Kidney tubule cell (primary cell): Measurements from ENCODE around the gene TYW1.
"Not testable (repeated sequence)": the region's sequence is repeated elsewhere in the genome, so short reads cannot be mapped to it uniquely, and the experiment has no call there.

Experiments used
- DNase-seq: peaks from one replicate; pipeline ENCODE4 v3.0.0-alpha.2; 2018; ENCODE audit warnings: low spot score

TYW1 gene

GRCh38 chr7:66995050-66995776 is 1.4 kb upstream of the TYW1 start, which contains the start of gene SBDS:
Gene SBDS (minus strand): TSS chr7:66995586. CDS start chr7:66995417, 169 bp downstream.
- peak; percentile 99 for DNase-seq

- DNase-seq: peak; percentile 35
These were observed 4.1 kb downstream of the TYW1 start for GRCh38 chr7:67000601-67001258.

GRCh38 chr7:67004145-67004544 is 7.5 kb downstream of the TYW1 start:
- not testable (repeated sequence) for DNase-seq

DNA sequence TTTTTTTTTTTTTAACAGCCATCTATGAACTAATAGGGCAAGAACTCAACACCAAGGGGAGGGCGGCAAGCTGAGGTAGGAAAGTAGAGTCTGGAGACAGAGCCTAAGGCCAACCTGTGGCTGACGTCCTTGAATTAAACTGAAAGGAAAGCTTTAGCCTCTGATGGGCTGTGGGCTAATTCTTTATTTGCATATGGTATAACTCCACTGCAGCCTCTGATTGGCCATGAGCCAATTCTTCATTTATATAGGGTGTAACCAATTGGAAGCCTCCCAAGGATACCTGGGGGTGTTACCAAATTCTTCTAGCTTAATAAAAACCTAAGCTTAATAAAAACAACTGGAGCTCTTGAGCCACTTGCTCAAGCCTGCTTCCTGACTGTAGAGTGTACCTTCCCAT is 10.3 kb downstream of the TYW1 start:
- DNase-seq: no peak

GRCh38 chr7:67008260-67008659 is 11.6 kb downstream of the TYW1 start:
- no peak for DNase-seq

DNA sequence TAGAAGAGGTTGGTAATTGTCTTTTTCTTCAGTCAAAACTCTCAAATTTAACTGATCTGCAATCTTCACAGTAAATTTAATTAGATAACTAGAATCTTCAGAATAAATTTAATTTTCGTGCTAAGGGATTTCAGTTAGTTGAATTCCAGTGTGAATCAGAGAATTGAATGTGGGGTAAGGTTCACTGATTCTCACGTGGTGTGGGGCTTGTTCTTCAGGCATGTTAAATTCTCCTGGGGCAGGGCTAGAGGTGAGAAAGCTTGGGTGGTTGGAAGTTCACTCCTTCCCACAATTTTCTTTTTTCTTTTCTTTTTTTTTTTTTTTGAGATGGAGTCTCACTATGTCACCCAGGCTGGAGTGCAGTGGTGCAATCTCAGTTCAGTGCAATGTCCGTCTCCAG is 13.0 kb downstream of the TYW1 start:
- peak; percentile 50 for DNase-seq

GRCh38 chr7:67014076-67014622 is 17.5 kb downstream of the TYW1 start:
- DNase-seq: not testable (repeated sequence)

DNA sequence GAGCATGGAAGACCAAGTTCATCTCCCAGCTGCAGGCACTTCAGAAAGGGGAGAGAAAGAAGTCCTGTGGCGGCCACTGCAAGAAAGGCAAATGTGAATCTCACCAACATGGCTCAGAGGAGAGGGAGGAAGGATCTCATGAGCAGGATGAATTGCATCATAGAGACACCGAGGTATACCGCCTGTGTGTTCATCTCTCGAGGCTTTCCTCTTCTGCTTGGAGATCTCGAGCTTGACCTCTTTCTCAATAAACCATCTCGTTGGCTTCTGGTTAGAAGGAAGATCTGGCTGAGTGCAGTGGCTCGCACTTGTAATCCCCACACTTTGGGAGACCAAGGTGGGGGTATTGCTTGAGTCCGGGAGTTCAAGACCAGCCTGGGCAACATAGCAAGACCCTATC is 21.3 kb downstream of the TYW1 start:
- not testable (repeated sequence) for DNase-seq

DNA sequence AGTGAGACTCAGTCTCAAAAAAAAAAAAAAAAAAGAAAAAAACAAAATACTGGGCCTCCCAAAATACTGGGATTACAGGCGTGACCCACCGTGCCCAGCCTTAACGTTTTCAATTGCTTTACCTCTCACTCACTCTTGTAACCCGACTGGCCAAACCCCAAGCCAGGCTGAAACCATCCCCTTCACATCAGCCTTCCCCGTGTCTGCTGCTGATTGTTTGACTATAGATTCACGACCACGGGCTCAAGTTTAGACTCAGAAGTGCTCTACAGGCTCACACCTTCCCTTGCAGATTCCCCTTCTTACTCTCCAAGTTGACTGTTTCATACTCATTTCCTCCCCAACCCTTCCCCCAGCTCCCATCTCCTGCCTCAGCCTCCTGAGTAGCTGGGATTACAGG is 22.3 kb downstream of the TYW1 start:
- no peak for DNase-seq

DNA sequence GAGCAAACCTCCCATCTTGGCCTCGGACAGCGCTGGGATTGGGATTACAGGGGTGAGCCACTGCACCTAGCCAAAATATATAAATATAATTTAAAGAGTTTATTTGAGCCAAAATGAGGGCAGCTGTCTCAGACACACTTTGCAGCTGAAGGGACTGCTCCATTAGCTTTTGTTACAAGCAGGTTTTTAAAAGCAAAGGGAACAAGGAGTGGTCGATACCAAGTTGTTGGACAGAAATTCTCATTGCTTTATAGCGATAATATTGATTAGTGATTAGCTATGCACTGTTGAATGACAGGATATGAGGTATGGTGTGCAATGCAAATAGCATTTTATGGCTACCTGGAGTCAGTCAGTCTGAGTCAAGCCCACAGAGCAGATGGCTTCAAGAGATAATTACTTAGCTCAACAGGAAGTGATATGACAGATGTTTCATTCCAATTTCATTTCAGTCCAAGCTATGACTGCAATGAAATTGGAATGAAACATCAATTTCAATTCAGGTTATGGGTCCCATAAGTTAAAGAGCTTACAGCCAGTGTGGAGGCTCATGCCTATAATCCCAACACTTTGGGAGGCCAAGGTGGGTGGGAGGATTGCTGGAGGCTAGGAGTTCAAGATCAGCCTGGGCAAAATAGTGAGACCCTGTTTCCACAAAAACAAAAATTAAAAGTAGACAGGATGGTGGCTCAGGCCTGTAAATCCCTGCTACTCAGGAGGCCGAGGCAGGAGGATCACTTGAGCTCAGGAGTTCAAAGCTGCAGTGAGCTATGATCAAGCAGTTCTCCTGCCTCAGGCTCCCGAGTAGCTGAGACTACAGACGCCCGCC is 23.1 kb downstream of the TYW1 start:
- DNase-seq: peak; percentile 52

DNA sequence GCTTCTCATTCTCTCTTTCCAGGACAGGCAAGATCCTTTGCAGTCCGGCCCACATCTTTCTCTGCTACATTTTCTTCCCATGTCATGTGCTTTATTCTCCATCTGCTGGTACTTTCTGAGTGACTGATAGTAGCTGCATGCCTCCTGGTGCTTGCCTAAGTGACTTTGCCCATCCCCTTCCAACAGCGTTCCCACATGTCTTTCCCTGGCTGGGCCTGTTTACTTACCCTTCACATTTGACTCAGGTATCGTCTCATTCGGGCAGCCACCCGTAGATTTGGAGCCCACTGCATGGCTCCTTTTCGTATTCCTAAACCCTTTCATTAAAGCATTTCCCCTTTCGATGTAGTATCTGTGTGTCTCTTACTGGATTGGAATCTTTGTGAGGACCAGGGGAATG is 24.6 kb downstream of the TYW1 start:
- no peak for DNase-seq

GRCh38 chr7:67022511-67022910 is 25.9 kb downstream of the TYW1 start:
- DNase-seq: no peak

DNA sequence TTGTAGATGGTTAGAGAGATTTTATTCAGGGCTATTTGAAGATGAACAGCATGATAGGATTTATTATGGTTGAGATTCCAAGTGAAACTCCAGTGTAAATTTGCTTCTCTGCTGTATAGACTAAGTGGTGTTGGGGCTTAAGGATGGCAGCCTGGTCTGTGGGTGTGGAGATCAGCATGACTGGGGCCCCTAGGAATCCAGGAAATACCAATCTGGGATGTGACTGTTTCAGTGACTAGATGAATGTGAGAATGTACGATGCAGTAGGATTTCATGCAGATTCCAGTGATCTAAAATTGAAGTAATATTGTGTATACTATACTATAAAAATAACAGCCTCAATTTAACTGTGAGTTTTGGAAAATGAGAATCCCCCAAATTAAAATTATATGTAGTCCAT is 28.8 kb downstream of the TYW1 start:
- peak; percentile 70 for DNase-seq

GRCh38 chr7:67031685-67032084 is 35.1 kb downstream of the TYW1 start:
- not testable (repeated sequence) for DNase-seq

GRCh38 chr7:67033251-67033650 is 36.6 kb downstream of the TYW1 start:
- DNase-seq: no peak

GRCh38 chr7:67036432-67037395 is 40.1 kb downstream of the TYW1 start:
- DNase-seq: not testable (repeated sequence)

GRCh38 chr7:67040832-67041231 is 44.2 kb downstream of the TYW1 start:
- DNase-seq: not testable (repeated sequence)

DNA sequence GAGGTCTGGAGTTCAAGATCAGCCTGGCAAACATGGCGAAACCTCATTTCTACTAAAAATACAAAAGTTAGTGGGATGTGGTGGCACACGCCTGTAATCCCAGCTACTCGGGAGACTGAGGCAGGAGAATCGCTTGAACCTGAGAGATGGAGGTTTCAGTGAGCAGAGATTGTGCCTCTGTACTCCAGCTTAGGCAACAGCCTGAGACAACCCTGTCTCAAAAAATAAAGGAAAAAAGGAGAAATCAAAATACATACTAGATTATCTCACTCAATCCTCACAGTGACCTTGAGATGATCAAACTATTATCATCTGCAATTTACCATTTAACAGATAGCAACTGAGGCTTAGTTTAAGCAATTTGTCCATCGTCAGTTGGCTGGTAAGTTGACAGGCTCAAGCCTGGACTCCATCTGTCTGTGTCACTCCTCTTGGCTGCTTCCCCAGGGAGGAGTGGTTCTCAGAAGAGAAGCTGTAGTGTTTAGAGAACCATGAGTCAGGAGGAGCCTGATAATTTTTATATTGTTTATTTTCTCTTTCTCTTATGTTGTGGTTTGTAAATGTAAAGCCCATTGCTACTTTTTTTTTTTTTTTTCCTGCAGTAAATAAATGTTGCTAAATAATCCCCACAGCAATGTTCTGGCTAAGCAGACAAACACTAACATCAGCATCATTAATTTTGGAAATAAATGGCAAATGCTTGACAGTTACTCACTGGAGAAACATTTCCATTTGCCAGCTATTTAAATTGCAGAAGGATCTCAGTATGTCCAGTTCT is 46.3 kb downstream of the TYW1 start:
- peak; percentile 57 for DNase-seq

DNA sequence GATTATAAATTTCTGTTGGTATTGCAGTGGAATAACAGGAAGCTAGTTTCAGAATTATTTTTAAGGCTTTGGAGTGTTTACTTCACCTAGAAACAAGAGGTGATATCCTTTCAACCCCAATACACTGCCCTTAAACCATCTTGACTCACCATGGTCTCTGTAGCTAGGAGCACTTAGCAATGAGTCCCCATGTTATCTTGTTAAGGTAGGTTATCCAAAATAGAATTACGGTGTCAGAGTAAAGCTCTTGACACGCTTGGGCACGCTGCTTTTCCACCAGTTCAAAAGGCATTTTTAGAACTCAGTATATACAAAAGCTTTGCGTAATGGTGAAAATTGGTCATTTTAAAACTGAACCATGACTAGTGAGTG is 46.9 kb downstream of the TYW1 start:
- not testable (repeated sequence) for DNase-seq

DNA sequence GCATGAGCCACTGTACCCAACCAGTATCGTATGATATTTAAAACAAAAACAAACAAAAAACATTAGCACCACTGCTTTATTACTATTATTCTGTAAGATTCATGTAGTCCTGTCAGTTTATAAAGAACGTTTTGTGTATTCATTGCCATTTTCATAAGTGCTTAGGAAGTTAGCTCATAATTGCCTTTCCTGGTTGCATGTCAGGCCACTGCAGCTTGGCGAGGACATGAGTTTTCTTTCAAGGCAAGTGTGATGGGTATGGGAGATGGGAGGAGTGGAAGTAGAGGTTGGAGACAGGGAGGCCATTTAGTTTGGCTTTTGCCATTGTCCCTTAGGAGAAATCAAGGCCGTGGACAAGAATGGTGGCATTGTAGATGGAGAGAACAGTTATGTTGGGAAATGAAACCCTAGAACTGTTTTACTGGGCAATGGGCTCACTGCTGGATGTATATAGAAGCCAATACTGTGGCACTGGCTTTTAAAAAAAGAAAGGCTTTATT is 48.9 kb downstream of the TYW1 start:
- DNase-seq: no peak
